Lower lobe of right lung (tissue), 2 donors: ENCODE measurements around the gene NCKAP5. TPM values are rescaled to one million over a fixed set of nuclear protein-coding genes. Genes with fewer than 3 reads are reported as not detected.

Experiments used
- ATAC-seq, 2 donors: fragments of 200-7000 bp; cut with Tn5 transposase; one replicate each; pipeline ENCODE4 v1.9.1; 2020 to 2022; ENCODE audit warnings: mild to moderate bottlenecking in 2 of 2, moderate library complexity in 2 of 2
- DNase-seq: peaks from one replicate; pipeline ENCODE4 v3.0.0-alpha.2; 2020
- H3K27ac ChIP-seq: fragments of 200-600 bp; one replicate; pipeline ENCODE4 v1.8.0; 2022
- H3K27me3 ChIP-seq: fragments of 200-600 bp; one replicate; pipeline ENCODE4 v1.8.0; 2022; ENCODE audit warnings: low read depth
- H3K36me3 ChIP-seq: fragments of 200-600 bp; one replicate; pipeline ENCODE4 v1.8.0; 2022; ENCODE audit warnings: mild to moderate bottlenecking
- H3K4me1 ChIP-seq: fragments of 200-600 bp; one replicate; pipeline ENCODE4 v1.8.0; 2022
- H3K4me3 ChIP-seq: fragments of 200-600 bp; one replicate; pipeline ENCODE4 v1.8.0; 2022; ENCODE audit warnings: mild to moderate bottlenecking
- H3K9me3 ChIP-seq: fragments of 200-600 bp; one replicate; pipeline ENCODE4 v1.8.0; 2022
- CTCF ChIP-seq: fragments of 200-600 bp; IDR thresholded peaks from one replicate; pipeline ENCODE4 v1.8.0; 2022; ENCODE audit warnings: antibody characterized with exemption, mild to moderate bottlenecking
- intact Hi-C: fragments of 100-400 bp; cut with DNase I; formaldehyde crosslinking; loops from one replicate; pipeline ENCODE4 v1.11.0; 2022
- long read RNA-seq: library from polyadenylated mRNA; unstranded; transcript quantifications from one replicate; pipeline ENCODE4 v2.0.0, GENCODE V29; 2021
- total RNA-seq: library from RNA; stranded (reverse); fragmentation: NEBNext Ultra II Directional; extraction: Animal tissue kit (Norgen Biotek cat#: 25700); gene quantifications from one replicate; pipeline ENCODE4 v1.2.1, GENCODE V29; 2021
- donor health status: DM: no; HTN: yes; CAD: no; lungs with severe emphysema.

The NCKAP5 gene
- total RNA-seq, result 34.6 TPM
- long read RNA-seq, partial matches to known transcripts, result 16 of 75 reads
- long read RNA-seq, other reads (novel, unspliced or antisense), result 59 of 75 reads

DNA sequence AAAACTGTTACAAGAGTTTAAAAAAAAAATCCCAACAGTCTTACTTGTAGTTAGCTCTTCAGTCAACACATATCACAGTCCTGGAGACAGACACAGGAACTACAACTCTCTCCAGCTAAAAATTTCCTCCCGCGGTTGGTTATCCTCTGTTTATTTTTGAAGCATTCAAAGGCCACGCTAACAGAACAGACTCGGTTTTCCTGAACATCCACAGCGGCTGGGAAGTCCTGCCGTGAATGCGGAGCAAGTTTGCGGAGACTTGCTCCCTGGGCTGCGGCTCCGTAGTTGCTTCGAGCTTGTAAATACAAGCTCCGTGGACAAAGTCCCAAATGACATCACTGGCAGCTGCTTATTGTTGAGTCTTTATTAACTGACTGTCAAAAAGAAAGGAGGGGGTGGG, at the start of gene NCKAP5:
Gene NCKAP5, minus strand, starts transcription at position 292 of the 400 bp plus-strand sequence. CDS start 50,937 bp downstream, outside the sequence.
- H3K9me3 ChIP-seq, result no peaks in the 10 kb centered on the region
- TF ChIP-seq CTCF, result peak; percentile 7
- no peak for DNase-seq

DNA sequence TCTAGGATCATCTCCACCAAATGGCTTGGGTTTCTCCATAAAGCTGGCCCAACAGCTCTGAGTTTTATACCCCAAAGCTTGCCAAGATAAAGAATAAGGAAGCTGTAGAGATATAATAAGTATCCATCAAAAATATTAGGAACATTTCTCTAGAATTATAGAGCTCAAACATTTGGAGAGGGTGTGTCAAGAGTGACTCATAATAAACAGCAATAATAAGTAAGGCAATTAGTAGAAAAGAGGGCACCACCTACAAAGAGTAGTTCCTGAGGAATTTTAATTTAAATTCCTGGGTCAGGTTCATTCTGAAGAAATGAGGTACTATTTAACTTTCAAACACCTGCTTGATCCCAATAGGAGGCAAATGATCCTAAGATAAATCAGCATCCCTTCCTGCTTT, 41.4 kb upstream of the NCKAP5 start:
- Histone ChIP-seq H3K27ac (no peak overlapping the region), H3K36me3 (no peaks in the 10 kb centered on the region), H3K4me3 (no peak overlapping the region), H3K4me1 (no peaks in the 10 kb centered on the region), H3K9me3 (no peaks in the 10 kb centered on the region), H3K27me3 (no peaks in the 10 kb centered on the region)
- ATAC-seq, result no peak
- intact Hi-C loops, result no loop called here
- no peak for DNase-seq
- TF ChIP-seq CTCF, result no peak

More for the DNA sequence above, at the start of gene NCKAP5:
- Histone ChIP-seq H3K27ac (peak within 1 kb of the TSS; percentile 4), H3K4me1 (peaks cover 22% of the 10 kb centered on the region), H3K4me3 (peak within 1 kb of the TSS; percentile 45), H3K36me3 (no peaks in the 10 kb centered on the region), H3K27me3 (no peaks in the 10 kb centered on the region)
- intact Hi-C loops, result no loop called here
- peak in 1 of 2 donors; percentile 37 for ATAC-seq

- Histone ChIP-seq H3K9me3 (no peaks in the 10 kb centered on the region), H3K4me1 (no peaks in the 10 kb centered on the region), H3K4me3 (no peak overlapping the region), H3K36me3 (no peaks in the 10 kb centered on the region), H3K27me3 (no peaks in the 10 kb centered on the region), H3K27ac (no peak overlapping the region)
- ATAC-seq, result no peak
- intact Hi-C loops, result no loop called here
- TF ChIP-seq CTCF, result no peak
- no peak for DNase-seq
Measured at GRCh38 chr2:133608291-133608690, 40.0 kb upstream of the NCKAP5 start.

- no peak for TF ChIP-seq CTCF
- H3K27me3 ChIP-seq, result no peaks in the 10 kb centered on the region
- DNase-seq, result no peak
- no peak overlapping the region for H3K27ac ChIP-seq
- no peaks in the 10 kb centered on the region for H3K9me3 ChIP-seq
- no peak for ATAC-seq
- peaks cover 4% of the 10 kb centered on the region for H3K4me1 ChIP-seq
- intact Hi-C loops, result no loop called here
- no peak overlapping the region for H3K4me3 ChIP-seq
- no peaks in the 10 kb centered on the region for H3K36me3 ChIP-seq
Measured at GRCh38 chr2:133607679-133608078, 39.4 kb upstream of the NCKAP5 start.

GRCh38 chr2:133606616-133607015, 38.4 kb upstream of the NCKAP5 start:
- H3K9me3 ChIP-seq, result no peaks in the 10 kb centered on the region
- H3K4me3 ChIP-seq, result no peak overlapping the region
- no peak for TF ChIP-seq CTCF
- no peak for ATAC-seq
- no peak overlapping the region for H3K27ac ChIP-seq
- H3K4me1 ChIP-seq, result peaks cover 10% of the 10 kb centered on the region
- H3K27me3 ChIP-seq, result no peaks in the 10 kb centered on the region
- no peaks in the 10 kb centered on the region for H3K36me3 ChIP-seq
- intact Hi-C loops, result no loop called here
- DNase-seq, result no peak

DNA sequence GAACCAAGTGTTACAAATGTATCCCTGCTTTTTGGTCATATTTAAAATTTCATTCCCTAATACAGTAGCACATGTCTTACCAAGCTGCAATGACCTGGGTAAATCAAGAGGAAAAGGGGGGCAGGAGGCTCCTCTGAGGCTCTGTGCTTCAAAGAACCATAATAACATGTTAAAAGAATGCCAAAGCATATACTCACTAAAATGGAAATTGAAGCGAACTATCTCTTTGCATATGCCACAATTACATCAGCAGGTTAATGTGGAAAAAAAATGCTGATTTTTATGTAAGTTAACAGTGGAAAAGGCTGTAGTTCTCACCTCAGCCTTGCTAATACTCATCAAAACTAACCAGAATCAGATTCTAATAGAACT, 37.5 kb upstream of the NCKAP5 start:
- DNase-seq (no peak), ATAC-seq (no peak)
- intact Hi-C loops, result no loop called here
- Histone ChIP-seq H3K27ac (no peak overlapping the region), H3K36me3 (no peaks in the 10 kb centered on the region), H3K4me3 (no peak overlapping the region), H3K27me3 (no peaks in the 10 kb centered on the region), H3K4me1 (peaks cover 10% of the 10 kb centered on the region), H3K9me3 (no peaks in the 10 kb centered on the region)
- TF ChIP-seq CTCF, result no peak
